GM23248 (cell line): Measurements from ENCODE around the gene PVRIG.

ENCODE experiments used
- EZH2 ChIP-seq: fragments of 200-600 bp; sonication (generic); IDR thresholded peaks from 2 replicates; pipeline ENCODE4 v1.6.1; 2018; ENCODE audit warnings: antibody characterized with exemption, mild to moderate bottlenecking; ENCODE audit not compliant: insufficient read depth, poor library complexity, severe bottlenecking
- EZH2phosphoT487 ChIP-seq: fragments of 200-600 bp; sonication (generic); IDR thresholded peaks from 2 replicates; pipeline ENCODE4 v1.6.1; 2018; ENCODE audit warnings: antibody characterized with exemption, moderate library complexity, mild to moderate bottlenecking, low read depth; ENCODE audit not compliant: insufficient read depth

GRCh38 chr7:100200693-100201092, 19.1 kb upstream of the PVRIG start:
- TF ChIP-seq EZH2 = no peak
- TF ChIP-seq EZH2phosphoT487 = no peak
